Measurements from ENCODE around the gene GSAP.

GSAP gene

GRCh38 chr7:77409005-77409738 lies 7.0 kb downstream of the GSAP start:
- no peak for DNase-seq (ENCODE audit: low read depth)

- no peak for DNase-seq (ENCODE audit: low read depth)
Observed at GRCh38 chr7:77407906-77408305, 8.2 kb downstream of the GSAP start.

- DNase-seq (ENCODE audit: low read depth): no peak
Observed at GRCh38 chr7:77406421-77406820, 9.7 kb downstream of the GSAP start.

- DNase-seq (ENCODE audit: low read depth): no peak
Observed at GRCh38 chr7:77404641-77405040, 11.5 kb downstream of the GSAP start.

- DNase-seq (ENCODE audit: low read depth): no peak
Observed at GRCh38 chr7:77403957-77404356, 12.2 kb downstream of the GSAP start.

- no peak for DNase-seq (ENCODE audit: low read depth)
Observed at GRCh38 chr7:77402818-77403217, 13.3 kb downstream of the GSAP start.

GRCh38 chr7:77401002-77401401 lies 15.1 kb downstream of the GSAP start:
- DNase-seq (ENCODE audit: low read depth): no peak

GRCh38 chr7:77399816-77400215 lies 16.3 kb downstream of the GSAP start:
- no peak for DNase-seq (ENCODE audit: low read depth)

- DNase-seq (ENCODE audit: low read depth): no peak
Observed at GRCh38 chr7:77396894-77397547, 19.1 kb downstream of the GSAP start.

GRCh38 chr7:77395626-77396025 lies 20.5 kb downstream of the GSAP start:
- no peak for DNase-seq (ENCODE audit: low read depth)

GRCh38 chr7:77393954-77394353 lies 22.2 kb downstream of the GSAP start:
- DNase-seq (ENCODE audit: low read depth): no peak

GRCh38 chr7:77393261-77393660 lies 22.9 kb downstream of the GSAP start:
- no peak for DNase-seq (ENCODE audit: low read depth)

- DNase-seq (ENCODE audit: low read depth): no peak
Observed at GRCh38 chr7:77391230-77391629, 24.9 kb downstream of the GSAP start.

GRCh38 chr7:77388055-77388641 lies 28.0 kb downstream of the GSAP start:
- no peak for DNase-seq (ENCODE audit: low read depth)

GRCh38 chr7:77386165-77386822 lies 29.9 kb downstream of the GSAP start:
- DNase-seq (ENCODE audit: low read depth): no peak

- no peak for DNase-seq (ENCODE audit: low read depth)
Observed at GRCh38 chr7:77383333-77383740, 32.8 kb downstream of the GSAP start.

- no peak for DNase-seq (ENCODE audit: low read depth)
Observed at GRCh38 chr7:77382532-77382931, 33.6 kb downstream of the GSAP start.

- no peak for DNase-seq (ENCODE audit: low read depth)
Observed at GRCh38 chr7:77378584-77378983, 37.6 kb downstream of the GSAP start.

- no peak for DNase-seq (ENCODE audit: low read depth)
Observed at GRCh38 chr7:77370606-77371005, 45.5 kb downstream of the GSAP start.

- no peak for DNase-seq (ENCODE audit: low read depth)
Observed at GRCh38 chr7:77368974-77369373, 47.2 kb downstream of the GSAP start.

- DNase-seq (ENCODE audit: low read depth): no peak
Observed at GRCh38 chr7:77367976-77368375, 48.2 kb downstream of the GSAP start.

GRCh38 chr7:77362905-77363304 lies 53.2 kb downstream of the GSAP start:
- no peak for DNase-seq (ENCODE audit: low read depth)

GRCh38 chr7:77360969-77361368 lies 55.2 kb downstream of the GSAP start:
- DNase-seq (ENCODE audit: low read depth): no peak

Measured in activated gamma-delta T cell treated with anti-CD3 and anti-CD28 coated beads, Interleukin-2, amount 50 U/mL, for 16 hours (primary cell).